Gastroesophageal sphincter (tissue), 3 donors: Measurements from ENCODE around the gene ZNF358.
A peak's percentile ranks its signal among the peaks of the same experiment; 100 is the strongest.

Source experiments
- EP300 ChIP-seq: sonication (generic); formaldehyde crosslinking; IDR thresholded peaks from one replicate; pipeline ENCODE4 v1.6.1; 2017; ENCODE audit warnings: antibody characterized with exemption, mild to moderate bottlenecking
- POLR2A ChIP-seq, 2 donors: fragments of 450-650 bp; IDR thresholded peaks; one replicate each; pipeline ENCODE4 v1.6.1; 2017; ENCODE audit warnings: antibody characterized with exemption in 2 of 2, mild to moderate bottlenecking in 2 of 2, moderate library complexity in 1 of 2
- POLR2AphosphoS5 ChIP-seq: sonication (generic); formaldehyde crosslinking; IDR thresholded peaks from one replicate; pipeline ENCODE4 v1.6.1; 2017; ENCODE audit warnings: antibody characterized with exemption
- TF ChIP-seq, protein P1 (sequence below), 4 experiments: fragments of 200-600 bp in 2 of 4; fragments of 450-650 bp in 2 of 4; sonication (generic) in 1 of 4; IDR thresholded peaks; one replicate each; pipeline ENCODE4 v1.5.1; 2017 to 2019; ENCODE audit warnings: antibody characterized with exemption in 4 of 4, mild to moderate bottlenecking in 2 of 4, moderate library complexity in 2 of 4

DNA sequence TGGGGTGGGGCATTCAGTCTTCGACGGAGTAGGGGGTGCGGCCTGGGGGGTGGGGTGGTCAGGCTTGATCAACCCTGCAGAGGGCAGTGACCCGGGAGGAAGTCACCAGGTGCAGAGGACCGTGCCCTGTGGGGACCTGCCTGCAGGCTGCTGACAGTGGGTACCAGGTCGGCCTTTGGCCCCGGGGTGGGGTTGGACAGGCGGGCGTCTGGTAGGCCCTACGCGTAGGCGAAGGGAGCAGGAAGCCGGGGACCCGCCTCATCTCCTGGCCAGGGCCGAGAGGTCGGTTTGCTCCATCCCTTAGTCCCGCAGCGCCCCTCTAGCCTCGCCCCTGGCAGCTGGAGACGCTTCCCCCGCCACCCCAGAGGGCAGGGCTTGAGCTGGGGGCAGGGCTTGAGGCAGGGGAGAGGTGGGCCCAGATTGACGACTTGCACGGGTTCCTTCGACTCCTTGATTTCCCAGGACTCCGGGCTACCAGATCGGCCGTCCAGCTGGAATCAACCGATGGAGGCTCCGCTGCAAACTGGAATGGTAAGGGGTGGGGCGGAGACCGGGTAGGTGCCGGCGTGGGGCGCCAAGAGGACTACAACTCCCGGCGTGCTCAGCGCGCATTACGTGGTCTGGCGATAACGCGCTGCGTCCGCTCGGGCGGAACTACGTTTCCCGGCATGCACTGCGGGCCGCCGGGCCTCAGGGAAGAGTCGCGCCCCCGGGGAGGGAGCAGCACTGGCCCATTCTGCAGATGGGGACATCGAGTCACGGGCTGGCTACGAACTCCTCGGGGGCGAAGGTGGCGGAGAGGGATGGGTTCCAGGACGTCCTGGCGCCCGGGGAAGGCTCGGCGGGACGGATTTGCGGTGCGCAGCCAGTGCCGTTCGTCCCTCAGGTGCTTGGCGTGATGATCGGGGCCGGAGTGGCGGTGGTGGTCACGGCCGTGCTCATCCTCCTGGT lies 19.4 kb downstream of the ZNF358 start, which contains the start of gene PNPLA6:
- TF ChIP-seq POLR2AphosphoS5 (peak; percentile 87), POLR2A (IDR thresholded peaks at IDR 0.05) (peak; percentile 46 to 47), EP300 (no peak)
- TF ChIP-seq, protein P1, sequence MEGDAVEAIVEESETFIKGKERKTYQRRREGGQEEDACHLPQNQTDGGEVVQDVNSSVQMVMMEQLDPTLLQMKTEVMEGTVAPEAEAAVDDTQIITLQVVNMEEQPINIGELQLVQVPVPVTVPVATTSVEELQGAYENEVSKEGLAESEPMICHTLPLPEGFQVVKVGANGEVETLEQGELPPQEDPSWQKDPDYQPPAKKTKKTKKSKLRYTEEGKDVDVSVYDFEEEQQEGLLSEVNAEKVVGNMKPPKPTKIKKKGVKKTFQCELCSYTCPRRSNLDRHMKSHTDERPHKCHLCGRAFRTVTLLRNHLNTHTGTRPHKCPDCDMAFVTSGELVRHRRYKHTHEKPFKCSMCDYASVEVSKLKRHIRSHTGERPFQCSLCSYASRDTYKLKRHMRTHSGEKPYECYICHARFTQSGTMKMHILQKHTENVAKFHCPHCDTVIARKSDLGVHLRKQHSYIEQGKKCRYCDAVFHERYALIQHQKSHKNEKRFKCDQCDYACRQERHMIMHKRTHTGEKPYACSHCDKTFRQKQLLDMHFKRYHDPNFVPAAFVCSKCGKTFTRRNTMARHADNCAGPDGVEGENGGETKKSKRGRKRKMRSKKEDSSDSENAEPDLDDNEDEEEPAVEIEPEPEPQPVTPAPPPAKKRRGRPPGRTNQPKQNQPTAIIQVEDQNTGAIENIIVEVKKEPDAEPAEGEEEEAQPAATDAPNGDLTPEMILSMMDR (IDR thresholded peaks at IDR 0.05): no peak
